NCI-H1694 treated with DMSO at 0.1 percent for 48 hours (cell line): ENCODE data around the gene CHRM4.
A peak's percentile ranks its signal among the peaks of the same experiment; 100 is the strongest.
"Not testable (repeated sequence)": the region's sequence is repeated elsewhere in the genome, so short reads cannot be mapped to it uniquely, and the experiment has no call there.

ENCODE experiments used
- DNase-seq: peaks from one replicate; lab custom pipeline; 2025; lab: John Stamatoyannopoulos, UW

Gene CHRM4

GRCh38 chr11:46381819-46382645 lies 9.5 kb downstream of the CHRM4 start:
- no peak for DNase-seq

DNA sequence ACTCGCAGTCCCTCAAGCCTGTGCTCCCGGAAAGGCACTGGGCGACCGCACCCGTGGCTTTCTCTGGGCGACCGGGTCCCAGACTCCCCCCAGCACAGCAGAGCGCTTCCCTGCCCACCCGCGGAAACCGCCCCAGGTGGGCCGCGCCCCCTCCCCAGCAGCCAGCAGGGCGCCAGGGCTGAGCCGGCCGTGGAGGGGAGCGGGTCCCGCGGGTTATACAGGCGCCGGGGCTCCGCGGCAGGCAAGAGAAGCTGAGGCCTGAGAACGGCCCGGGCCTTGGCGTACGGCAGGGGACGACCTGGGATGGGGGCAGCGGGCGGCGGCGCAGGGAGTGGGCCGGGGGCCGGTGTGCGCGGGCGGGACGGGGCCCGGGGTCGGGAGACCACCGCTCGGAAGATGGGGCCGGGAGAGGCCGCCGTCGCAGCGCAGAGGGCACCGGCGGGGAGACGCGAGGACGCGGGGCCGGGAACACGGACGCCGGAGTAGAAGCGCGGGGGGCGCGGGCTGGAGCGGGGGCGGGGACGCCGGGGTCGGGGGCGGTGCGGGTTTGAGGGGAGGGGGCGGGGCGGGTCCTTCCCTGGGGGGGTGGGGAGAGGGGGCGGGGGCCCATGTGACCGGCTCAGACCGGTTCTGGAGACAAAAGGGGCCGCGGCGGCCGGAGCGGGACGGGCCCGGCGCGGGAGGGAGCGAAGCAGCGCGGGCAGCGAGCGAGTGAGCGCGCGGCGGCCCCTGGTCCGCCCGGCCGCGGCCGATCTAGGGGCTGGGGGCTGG lies 10.3 kb downstream of the CHRM4 start, which contains the start of gene MDK:
TSS of gene MDK (plus strand) at position 622 of the 771 bp plus-strand sequence. CDS start 389 bp downstream, outside the sequence.
- no peak for DNase-seq

DNA sequence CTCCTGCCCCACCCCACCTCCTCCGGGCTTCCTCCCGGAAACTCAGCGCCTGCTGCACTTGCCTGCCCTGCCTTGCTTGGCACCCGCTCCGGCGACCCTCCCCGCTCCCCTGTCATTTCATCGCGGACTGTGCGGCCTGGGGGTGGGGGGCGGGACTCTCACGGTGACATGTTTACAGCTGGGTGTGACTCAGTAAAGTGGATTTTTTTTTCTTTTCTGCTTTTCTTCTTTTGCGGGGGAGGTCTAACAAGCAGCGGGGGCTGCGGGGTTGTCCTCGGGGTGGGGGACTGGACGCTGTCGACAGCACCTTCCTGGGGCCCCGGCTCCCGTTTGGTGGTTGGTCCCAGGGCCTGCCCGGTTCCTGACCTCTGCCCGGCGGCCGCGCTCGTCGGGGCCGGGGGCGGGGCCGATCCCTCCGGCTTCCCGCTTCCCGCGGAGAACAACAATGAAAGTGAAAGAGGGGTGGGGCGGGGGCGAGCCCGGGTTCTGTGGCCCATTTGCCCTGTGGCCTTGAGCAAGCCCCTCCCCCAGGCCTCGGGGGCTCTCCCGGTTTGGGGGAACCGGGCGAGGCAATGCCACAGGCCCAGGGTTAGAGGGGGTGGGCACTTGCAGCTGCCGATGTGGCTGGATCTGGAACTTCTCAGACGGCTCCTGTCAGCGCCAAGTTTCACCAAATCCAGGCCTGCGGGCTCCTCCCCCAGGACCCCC lies 11.1 kb downstream of the CHRM4 start:
- DNase-seq, result no peak

DNA sequence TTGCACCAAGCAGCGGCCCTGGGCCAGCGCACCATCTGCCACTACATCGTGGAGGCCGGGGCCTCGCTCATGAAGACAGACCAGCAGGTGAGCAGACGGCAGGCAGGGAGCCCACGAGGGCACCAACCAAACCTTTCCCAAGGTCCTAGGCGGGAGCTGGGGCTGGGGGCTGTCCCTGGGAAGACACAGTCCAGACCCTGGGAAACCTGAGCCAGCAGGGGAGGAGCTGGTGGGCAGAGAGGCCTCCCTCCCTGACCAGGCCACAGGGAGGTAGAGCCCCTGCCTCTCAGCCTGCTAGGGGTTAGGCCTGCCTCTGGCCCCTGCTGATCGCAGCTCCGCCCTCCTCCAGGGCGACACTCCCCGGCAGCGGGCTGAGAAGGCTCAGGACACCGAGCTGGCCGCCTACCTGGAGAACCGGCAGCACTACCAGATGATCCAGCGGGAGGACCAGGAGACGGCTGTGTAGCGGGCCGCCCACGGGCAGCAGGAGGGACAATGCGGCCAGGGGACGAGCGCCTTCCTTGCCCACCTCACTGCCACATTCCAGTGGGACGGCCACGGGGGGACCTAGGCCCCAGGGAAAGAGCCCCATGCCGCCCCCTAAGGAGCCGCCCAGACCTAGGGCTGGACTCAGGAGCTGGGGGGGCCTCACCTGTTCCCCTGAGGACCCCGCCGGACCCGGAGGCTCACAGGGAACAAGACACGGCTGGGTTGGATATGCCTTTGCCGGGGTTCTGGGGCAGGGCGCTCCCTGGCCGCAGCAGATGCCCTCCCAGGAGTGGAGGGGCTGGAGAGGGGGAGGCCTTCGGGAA lies 11.9 kb downstream of the CHRM4 start:
- not testable (repeated sequence) for DNase-seq

DNA sequence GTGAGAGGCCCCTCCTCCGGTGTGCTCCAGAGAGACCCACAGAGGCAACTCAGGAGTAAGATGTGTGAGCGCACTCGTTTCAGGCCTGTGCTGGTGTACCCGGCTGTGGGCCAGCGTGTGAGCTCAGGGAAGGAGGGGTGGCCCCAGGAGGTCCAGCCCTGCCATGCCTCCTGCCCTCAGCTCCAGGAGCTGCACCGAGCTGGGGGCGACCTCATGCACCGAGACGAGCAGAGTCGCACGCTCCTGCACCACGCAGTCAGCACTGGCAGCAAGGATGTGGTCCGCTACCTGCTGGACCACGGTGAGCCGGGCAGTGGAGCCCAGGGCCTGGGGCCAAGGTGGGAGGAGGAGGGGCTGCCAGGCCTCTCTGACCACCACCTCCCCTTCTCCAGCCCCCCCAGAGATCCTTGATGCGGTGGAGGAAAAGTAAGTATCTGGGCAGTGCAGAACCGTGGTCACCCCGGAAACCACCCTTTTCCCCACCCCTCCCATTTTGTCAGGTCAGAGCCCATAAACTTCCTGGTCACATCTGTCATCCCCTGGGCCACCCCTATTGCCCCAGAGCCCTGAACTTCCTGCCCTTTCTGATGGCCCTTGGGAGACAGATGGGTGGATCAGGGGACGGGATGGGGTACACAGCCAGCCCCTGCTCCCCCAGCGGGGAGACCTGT lies 12.6 kb downstream of the CHRM4 start:
- DNase-seq, result no peak

DNA sequence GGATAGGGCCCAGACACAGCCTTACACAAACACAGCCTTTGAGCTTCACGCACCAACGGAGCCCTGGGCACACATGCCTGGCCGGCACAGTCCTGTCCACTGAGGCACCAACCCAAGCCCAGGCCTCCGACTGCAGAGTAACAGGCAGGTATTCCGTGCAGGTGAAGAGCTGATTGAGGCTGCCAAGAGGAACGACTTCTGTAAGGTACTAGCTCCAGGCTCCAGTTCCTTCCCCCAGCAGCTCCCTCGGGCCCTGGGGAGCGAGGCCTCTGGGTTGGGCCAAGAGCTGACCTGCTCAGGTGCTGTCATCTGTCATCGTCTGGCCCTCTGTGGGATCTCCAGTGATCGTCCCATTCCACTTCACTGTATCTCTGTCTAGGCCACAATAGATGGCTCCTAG lies 13.3 kb downstream of the CHRM4 start:
- no peak for DNase-seq

- DNase-seq, result no peak
Observed at GRCh38 chr11:46377831-46378230, 13.7 kb downstream of the CHRM4 start.

GRCh38 chr11:46377290-46377689 lies 14.3 kb downstream of the CHRM4 start:
- DNase-seq, result no peak

- no peak for DNase-seq
Observed at GRCh38 chr11:46376258-46377050, 15.1 kb downstream of the CHRM4 start.

GRCh38 chr11:46375392-46376101 lies 16.0 kb downstream of the CHRM4 start:
- DNase-seq, result no peak

GRCh38 chr11:46374815-46375214 lies 16.8 kb downstream of the CHRM4 start:
- no peak for DNase-seq

- DNase-seq, result no peak
Observed at GRCh38 chr11:46373787-46374740, 17.5 kb downstream of the CHRM4 start.

DNA sequence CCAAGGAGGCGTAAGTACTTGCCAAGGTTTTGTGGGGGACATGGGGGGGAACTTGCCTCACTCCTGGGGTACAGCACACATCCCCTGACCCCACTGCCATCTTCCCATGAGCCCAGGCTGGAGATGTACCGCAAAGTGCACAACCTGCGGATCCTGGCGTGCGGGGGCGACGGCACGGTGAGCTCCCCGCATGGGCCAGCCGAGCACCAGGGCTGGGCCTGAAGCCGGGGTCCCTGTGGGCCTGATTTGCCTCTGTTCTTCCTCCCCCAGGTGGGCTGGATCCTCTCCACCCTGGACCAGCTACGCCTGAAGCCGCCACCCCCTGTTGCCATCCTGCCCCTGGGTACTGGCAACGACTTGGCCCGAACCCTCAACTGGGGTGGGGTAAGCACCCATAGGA lies 19.1 kb downstream of the CHRM4 start:
- not testable (repeated sequence) for DNase-seq

GRCh38 chr11:46372086-46372485 lies 19.5 kb downstream of the CHRM4 start:
- no peak for DNase-seq

DNA sequence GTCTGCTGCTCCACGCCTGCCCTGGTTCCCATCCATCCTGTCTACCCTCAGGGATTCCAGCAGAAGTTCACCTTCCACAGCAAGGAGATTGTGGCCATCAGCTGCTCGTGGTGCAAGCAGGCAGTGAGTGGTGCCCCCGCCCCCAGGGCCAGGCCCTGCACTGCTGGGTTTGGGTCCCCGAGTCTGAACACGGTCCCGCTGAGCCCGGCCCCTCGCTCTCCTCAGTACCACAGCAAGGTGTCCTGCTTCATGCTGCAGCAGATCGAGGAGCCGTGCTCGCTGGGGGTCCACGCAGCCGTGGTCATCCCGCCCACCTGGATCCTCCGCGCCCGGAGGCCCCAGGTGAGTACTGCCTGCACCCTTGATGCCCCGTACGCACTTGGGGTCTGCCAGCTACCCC lies 20.3 kb downstream of the CHRM4 start:
- DNase-seq, result not testable (repeated sequence)

- DNase-seq, result no peak
Observed at GRCh38 chr11:46370253-46370652, 21.3 kb downstream of the CHRM4 start.

DNA sequence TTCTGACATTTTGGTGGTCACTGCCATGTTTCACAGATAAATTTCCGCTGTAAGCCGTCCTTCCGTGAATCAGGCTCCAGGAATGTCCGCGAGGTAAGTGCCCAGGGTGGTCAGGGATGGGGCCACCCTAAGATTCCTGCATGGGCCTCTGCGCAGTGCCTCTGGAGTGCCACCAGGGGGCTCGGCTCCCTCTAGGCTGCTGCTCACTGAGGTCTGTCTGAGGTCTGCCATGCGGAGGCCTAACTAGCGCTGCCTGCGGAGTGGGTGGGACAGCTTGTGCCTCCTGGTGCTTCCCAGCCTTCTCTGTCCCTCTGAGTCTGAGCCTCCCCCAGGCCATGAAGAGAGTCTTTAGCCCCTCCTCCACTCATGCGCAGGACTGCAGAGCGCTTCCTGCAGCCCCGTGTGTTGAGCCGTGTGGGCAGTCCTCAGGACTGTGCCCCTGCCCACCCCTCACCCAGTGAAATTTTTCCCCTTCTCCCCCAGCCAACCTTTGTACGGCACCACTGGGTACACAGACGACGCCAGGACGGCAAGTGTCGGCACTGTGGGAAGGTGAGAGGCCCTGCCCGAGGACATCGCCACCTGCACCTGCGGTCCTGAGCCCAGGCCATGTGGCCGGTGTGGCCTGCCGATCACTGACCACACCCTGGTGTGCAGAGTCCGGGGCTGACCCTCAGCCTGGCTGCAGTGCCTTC lies 22.0 kb downstream of the CHRM4 start:
- DNase-seq, result peak; percentile 57

GRCh38 chr11:46367916-46368267 lies 23.7 kb downstream of the CHRM4 start:
- DNase-seq, result no peak
